Omental fat pad (tissue), 4 donors: ENCODE results near the gene JCAD. TPM values are rescaled to one million over a fixed set of nuclear protein-coding genes. Genes with fewer than 3 reads are reported as not detected.

Experiments used
- ATAC-seq: fragments of 150-250 bp; one replicate; pipeline ENCODE4 v1.9.1; 2016; ENCODE audit warnings: mild to moderate bottlenecking, moderate library complexity; ENCODE audit not compliant: low FRiP score
- DNase-seq: peaks from one replicate; pipeline ENCODE4 v3.0.0-alpha.2; 2019; ENCODE audit warnings: low spot score
- total RNA-seq, 4 donors: library from RNA; depleted of rRNA; stranded (reverse); fragments of >200 nt; gene quantifications; one replicate each; pipeline ENCODE4 v1.1.0, GENCODE V29; 2016
- TF ChIP-seq, protein P1 (sequence below), 3 donors: fragments of 450-650 bp; IDR thresholded peaks; one replicate each; pipeline ENCODE4 v1.5.1; 2016 to 2017; ENCODE audit warnings: antibody characterized with exemption in 3 of 3, mild to moderate bottlenecking in 3 of 3, moderate library complexity in 2 of 3

Gene JCAD
- total RNA-seq, 4 donors from 2014 or later, result 14.6 to 71.4 (median 19.7) TPM

DNA sequence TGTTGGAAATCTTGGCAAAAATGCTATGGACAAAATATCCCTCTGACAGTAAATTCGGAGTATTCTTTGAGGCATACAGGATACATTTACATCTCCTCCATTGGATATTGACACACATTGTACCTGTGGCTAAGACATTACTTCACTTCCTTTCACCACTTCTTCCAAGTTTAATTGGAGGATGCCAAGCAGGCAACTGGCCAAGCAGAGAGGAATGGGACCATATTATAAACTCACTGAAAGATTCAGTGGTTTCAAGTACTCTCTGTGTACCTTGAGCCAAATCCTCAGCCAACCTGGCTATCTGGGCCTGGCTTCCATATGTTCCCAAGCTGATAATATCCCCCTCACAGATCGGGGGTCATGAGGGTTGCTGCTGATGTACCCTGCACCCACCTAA lies 14.7 kb upstream of the JCAD start:
- TF ChIP-seq, protein P1, sequence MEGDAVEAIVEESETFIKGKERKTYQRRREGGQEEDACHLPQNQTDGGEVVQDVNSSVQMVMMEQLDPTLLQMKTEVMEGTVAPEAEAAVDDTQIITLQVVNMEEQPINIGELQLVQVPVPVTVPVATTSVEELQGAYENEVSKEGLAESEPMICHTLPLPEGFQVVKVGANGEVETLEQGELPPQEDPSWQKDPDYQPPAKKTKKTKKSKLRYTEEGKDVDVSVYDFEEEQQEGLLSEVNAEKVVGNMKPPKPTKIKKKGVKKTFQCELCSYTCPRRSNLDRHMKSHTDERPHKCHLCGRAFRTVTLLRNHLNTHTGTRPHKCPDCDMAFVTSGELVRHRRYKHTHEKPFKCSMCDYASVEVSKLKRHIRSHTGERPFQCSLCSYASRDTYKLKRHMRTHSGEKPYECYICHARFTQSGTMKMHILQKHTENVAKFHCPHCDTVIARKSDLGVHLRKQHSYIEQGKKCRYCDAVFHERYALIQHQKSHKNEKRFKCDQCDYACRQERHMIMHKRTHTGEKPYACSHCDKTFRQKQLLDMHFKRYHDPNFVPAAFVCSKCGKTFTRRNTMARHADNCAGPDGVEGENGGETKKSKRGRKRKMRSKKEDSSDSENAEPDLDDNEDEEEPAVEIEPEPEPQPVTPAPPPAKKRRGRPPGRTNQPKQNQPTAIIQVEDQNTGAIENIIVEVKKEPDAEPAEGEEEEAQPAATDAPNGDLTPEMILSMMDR (IDR thresholded peaks at IDR 0.05), result no peak
- no peak for ATAC-seq
- DNase-seq, result no peak

DNA sequence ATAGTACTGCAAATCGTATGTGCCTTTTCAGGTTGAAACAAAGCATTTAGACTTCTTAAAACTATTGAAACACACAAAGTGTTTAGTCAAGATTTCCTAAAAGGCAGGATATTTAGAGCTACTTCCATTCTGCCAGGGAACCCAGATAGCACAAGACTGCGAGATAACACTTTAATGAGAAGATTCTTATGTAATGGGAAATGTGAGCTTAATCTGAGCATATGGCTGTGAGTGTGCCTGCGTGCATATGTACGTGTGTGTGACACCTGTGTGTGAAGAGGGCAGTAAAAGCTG lies 14.3 kb upstream of the JCAD start:
- TF ChIP-seq, protein P1 (IDR thresholded peaks at IDR 0.05), result no peak
- no peak for ATAC-seq
- DNase-seq, result no peak

DNA sequence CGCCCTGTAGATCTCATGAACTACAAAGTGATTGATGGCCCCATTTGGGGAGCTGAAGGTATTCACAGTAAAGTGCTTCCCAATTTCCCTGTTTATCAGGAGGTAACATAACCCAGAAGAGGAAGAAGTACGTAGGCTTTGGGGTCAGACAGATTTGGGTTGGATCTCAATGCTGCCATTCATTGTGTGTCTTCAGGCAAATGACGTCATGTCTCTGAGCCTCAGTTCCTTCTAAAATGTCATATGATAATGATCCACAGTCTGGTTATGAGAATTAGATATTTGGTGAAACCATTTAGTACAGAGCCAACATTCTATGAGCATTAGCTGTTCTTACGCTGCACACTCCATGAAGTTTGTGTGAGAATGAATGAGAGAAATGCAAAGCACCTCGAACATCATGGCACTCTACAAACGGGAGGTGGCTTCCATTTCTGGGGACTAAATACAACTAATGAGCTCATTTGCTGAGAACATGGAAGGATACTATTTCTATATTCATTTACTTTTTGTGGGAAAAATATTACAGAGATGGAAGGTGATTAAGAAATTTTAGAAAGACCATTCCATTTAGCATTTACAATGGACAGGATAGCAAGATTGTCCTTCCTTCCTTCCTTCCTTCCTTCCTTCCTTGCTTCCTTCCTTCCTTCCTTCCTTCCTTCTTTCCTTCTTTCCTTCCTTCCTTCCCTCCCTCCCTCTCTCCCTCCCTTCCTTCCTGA lies 13.8 kb upstream of the JCAD start:
- DNase-seq, result no peak
- no peak for ATAC-seq
- TF ChIP-seq, protein P1 (IDR thresholded peaks at IDR 0.05), result no peak

DNA sequence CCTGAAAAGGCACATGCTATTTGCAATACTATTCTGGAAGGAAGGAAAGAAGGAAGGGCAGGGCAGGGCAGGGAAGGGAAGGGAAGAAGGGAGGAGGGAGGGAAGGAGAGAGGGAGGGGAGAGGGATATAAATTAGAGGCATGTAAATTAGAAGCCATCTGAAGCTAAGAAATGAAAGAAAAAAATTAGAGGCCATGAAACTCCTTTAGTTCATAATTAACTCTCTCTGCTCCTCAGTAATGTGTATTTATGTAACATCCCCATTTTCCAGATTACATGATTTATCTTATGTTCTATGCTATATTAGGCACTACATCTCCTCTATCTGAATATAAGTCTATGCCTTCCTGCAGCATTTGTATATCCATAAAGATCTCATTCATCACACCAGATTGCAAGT lies 12.7 kb upstream of the JCAD start:
- DNase-seq (no peak), ATAC-seq (no peak)
- TF ChIP-seq, protein P1 (IDR thresholded peaks at IDR 0.05), result no peak

DNA sequence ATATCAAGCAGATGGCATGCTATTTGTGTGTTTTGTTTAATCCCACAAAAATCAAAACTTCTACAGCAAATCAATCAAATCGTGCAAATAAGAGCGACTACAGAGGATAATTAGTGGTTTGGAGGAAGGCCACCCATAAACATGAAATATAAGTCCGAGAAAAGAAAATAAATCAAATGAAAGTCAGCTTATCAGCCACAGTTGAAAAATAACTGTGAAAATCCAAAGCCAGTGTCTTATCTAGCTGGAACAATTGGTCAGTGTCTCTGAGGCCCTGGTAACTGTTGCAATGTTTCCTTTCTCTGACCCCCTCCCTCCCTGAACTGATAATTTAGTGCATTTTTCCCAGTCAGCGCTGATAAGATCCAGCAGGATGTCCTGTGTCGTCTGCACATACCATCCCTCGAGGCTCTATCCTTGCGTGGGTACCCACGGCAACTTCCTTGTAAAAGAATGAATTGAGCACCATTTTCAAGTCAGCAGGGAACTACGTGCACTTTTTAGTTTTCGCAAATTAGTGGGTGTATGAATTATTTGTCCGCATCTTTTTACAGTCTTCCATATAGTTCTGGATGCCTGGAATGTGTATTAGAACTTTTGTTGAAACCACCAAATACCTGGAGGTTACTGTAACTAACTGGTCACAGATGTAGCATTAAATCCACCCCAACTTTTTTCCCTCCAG lies 10.8 kb upstream of the JCAD start:
- TF ChIP-seq, protein P1 (IDR thresholded peaks at IDR 0.05), result no peak
- no peak for ATAC-seq
- DNase-seq, result no peak

DNA sequence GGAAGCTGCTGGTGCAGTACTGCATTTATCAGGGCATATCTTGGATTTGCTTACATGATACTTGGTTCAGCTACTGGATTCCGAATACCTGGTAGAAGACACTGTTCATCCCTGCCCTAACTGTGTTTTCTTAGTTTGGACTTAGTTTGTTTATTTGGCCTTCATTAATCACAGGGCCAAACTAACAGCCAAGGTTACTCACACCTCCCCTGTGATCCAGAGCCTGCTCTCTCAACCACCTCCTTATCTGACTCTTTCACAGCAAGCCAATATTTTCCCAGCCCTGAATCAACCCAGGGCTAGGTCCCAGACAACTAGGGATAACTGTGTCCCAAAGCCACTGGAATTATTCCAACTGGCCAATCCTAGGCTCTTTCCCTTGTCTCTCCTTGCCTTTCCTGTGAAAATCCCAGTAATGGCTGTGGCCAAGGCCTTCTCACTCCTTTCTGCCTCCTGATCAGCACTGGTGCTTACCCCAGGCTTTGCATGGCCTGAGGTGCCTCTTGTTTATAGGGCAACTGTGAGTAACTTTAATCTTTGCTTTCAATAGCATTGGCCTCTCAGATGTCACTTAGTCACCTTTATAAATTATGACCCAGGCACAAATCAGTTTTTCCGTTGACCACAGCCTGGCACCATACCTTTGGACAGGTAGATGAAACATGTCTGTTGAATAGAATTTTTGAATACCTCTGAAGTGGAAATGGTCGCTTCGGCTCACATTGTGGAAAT lies 9.3 kb upstream of the JCAD start:
- DNase-seq (no peak), ATAC-seq (no peak)
- TF ChIP-seq, protein P1 (IDR thresholded peaks at IDR 0.05), result no peak
